Tibial nerve (tissue), 4 donors: ENCODE measurements around the gene SUFU. TPM values are rescaled to one million over a fixed set of nuclear protein-coding genes. Genes with fewer than 3 reads are reported as not detected.

Experiments used
- DNase-seq, 2 donors: peaks; one replicate each; pipeline ENCODE4 v3.0.0-alpha.2; 2019; ENCODE audit warnings: low spot score in 2 of 2
- H3K27ac ChIP-seq, 4 donors: fragments of 200-600 bp; sonication (generic) in 3 of 4; one replicate each; pipeline ENCODE4 v1.5.1; 2017 to 2019; ENCODE audit warnings: mild to moderate bottlenecking in 1 of 4
- H3K27me3 ChIP-seq, 2 donors: fragments of 200-600 bp; sonication (generic) in 1 of 2; one replicate each; pipeline versions ENCODE4 v1.5.1 to v1.6.0; 2017 to 2019
- H3K36me3 ChIP-seq, 3 donors: fragments of 200-600 bp; sonication (generic); one replicate each; pipeline ENCODE4 v1.5.1; 2018 to 2019
- H3K4me1 ChIP-seq, 4 donors: fragments of 200-600 bp; sonication (generic) in 3 of 4; one replicate each; pipeline ENCODE4 v1.5.1; 2017 to 2019
- H3K4me3 ChIP-seq, 4 donors: fragments of 200-600 bp; sonication (generic) in 3 of 4; one replicate each; pipeline ENCODE4 v1.5.1; 2017 to 2019; ENCODE audit warnings: mild to moderate bottlenecking in 1 of 4, moderate library complexity in 1 of 4
- H3K9me3 ChIP-seq, 4 donors: fragments of 200-600 bp; sonication (generic) in 3 of 4; one replicate each; pipeline ENCODE4 v1.5.1; 2017 to 2019
- CTCF ChIP-seq, 5 experiments: fragments of 200-600 bp in 3 of 5; fragments of 450-650 bp in 2 of 5; sonication (generic) in 3 of 5; IDR thresholded peaks; one replicate each; pipeline ENCODE4 v1.5.1; 2016 to 2019; ENCODE audit warnings: antibody characterized with exemption in 5 of 5, mild to moderate bottlenecking in 3 of 5, moderate library complexity in 2 of 5
- EP300 ChIP-seq, 2 donors: sonication (generic); formaldehyde crosslinking; IDR thresholded peaks; one replicate each; pipeline ENCODE4 v1.6.1; 2017; ENCODE audit warnings: antibody characterized with exemption in 2 of 2, mild to moderate bottlenecking in 1 of 2
- POLR2A ChIP-seq, 2 donors: fragments of 450-650 bp; IDR thresholded peaks; one replicate each; pipeline ENCODE4 v1.6.1; 2017; ENCODE audit warnings: antibody characterized with exemption in 2 of 2, mild to moderate bottlenecking in 2 of 2, moderate library complexity in 2 of 2
- WGBS, 2 donors: methylation state at CpG; one replicate each; pipeline ENCODE4 v1.1.5; 2018; 5-methylcytosine and 5-hydroxymethylcytosine counted together
- total RNA-seq, 4 donors: library from RNA; depleted of rRNA; stranded (reverse); fragments of >200 nt; gene quantifications; one replicate each; pipeline ENCODE4 v1.1.0, GENCODE V29; 2016

SUFU gene
- total RNA-seq, 4 donors from 2014 or later = 9.8 to 17.1 (median 14.2) TPM

- peak; percentile 88 to 94 for DNase-seq
- Histone ChIP-seq H3K36me3 (no peaks in the 10 kb centered on the region), H3K4me1 (peaks cover 0 to 70% (median 26%) of the 10 kb centered on the region in 4 donors), H3K27ac (peak within 1 kb of the TSS; percentile 85 to 95 (median 91)), H3K4me3 (peak within 1 kb of the TSS; percentile 73 to 100 (median 80)), H3K27me3 (no peaks in the 10 kb centered on the region), H3K9me3 (no peaks in the 10 kb centered on the region)
- TF ChIP-seq POLR2A (IDR thresholded peaks at IDR 0.05) (peak; percentile 69 to 79), CTCF (IDR thresholded peaks at IDR 0.05) (peak in 2 of 5 experiments; percentile 7 to 19), EP300 (IDR thresholded peaks at IDR 0.05) (peak in 1 of 2 donors; percentile 89)
- WGBS, 2 donors = 0% methylated on average over 42 of the region's 42 CpGs
These were observed 1.2 kb upstream of the SUFU start, which contains the start of gene ACTR1A for GRCh38 chr10:102502337-102503151. Gene ACTR1A (minus strand): TSS chr10:102502712. CDS start chr10:102502647, 65 bp downstream.

GRCh38 chr10:102504179-102504975 lies 605 bp downstream of the SUFU start:
- Histone ChIP-seq H3K27ac (peak overlapping the region; percentile 76 to 95 (median 88)), H3K4me3 (peak overlapping the region; percentile 94 to 100 (median 98)), H3K9me3 (no peaks in the 10 kb centered on the region), H3K36me3 (peaks cover 0 to 9% (median 0%) of the 10 kb centered on the region in 3 donors), H3K27me3 (no peaks in the 10 kb centered on the region), H3K4me1 (peaks cover 0 to 74% (median 34%) of the 10 kb centered on the region in 4 donors)
- WGBS, 2 donors = 1 to 2% methylated on average over 38 to 45 of the region's 47 CpGs
- peak in 1 of 2 donors; percentile 8 for DNase-seq
- no peak for TF ChIP-seq CTCF (IDR thresholded peaks at IDR 0.05)
- TF ChIP-seq POLR2A (IDR thresholded peaks at IDR 0.05) = no peak
- no peak for TF ChIP-seq EP300 (IDR thresholded peaks at IDR 0.05)

- no peaks in the 10 kb centered on the region for H3K27me3 ChIP-seq
- DNase-seq = no peak
- H3K4me3 ChIP-seq = peak overlapping the region; percentile 94 to 100 (median 98)
- peaks cover 0 to 15% (median 0%) of the 10 kb centered on the region in 3 donors for H3K36me3 ChIP-seq
- H3K27ac ChIP-seq = peak overlapping the region; percentile 76 to 95 (median 88)
- TF ChIP-seq EP300 (IDR thresholded peaks at IDR 0.05) = peak in 1 of 2 donors; percentile 15
- no peak for TF ChIP-seq CTCF (IDR thresholded peaks at IDR 0.05)
- 3 to 4% methylated on average over 5 of the region's 5 CpGs for WGBS, 2 donors
- peaks cover 0 to 69% (median 34%) of the 10 kb centered on the region in 4 donors for H3K4me1 ChIP-seq
- no peaks in the 10 kb centered on the region for H3K9me3 ChIP-seq
These were observed 1.2 kb downstream of the SUFU start for GRCh38 chr10:102504976-102505300.

DNA sequence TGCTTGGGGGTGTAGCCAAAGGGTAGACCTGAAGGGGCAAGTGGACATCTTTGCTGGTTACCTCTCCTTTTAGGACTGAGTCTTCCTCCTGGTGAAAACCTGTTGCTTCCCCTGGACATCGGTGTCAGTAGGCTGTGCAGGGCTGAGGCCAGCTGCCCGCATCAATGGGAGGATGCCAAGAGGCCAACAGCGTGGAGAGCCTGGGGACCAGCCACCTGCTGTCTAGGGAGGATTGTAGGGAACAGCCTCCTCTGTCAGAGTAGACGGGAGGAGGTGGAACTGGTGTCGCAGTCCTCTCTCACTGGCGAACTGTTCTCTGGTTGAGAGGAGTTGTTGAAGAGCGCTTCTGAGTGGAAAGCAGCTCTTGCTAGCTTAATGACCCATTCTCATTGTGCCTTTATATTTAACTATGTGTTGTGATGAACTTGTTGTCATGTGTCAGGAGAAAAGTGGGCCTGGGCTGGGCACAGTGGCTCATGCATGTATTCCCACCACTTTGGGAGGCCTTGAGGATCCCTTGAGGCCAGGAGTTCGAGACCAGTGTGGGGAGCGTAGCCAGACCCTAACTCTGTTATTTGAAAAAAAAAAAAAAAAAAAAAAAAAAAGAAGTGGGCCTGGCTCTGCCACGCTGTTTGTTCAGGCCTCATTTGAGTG lies 1.8 kb downstream of the SUFU start:
- no peak for TF ChIP-seq POLR2A (IDR thresholded peaks at IDR 0.05)
- TF ChIP-seq EP300 (IDR thresholded peaks at IDR 0.05) = no peak
- no peak for TF ChIP-seq CTCF (IDR thresholded peaks at IDR 0.05)
- H3K4me1 ChIP-seq = peaks cover 0 to 65% (median 34%) of the 10 kb centered on the region in 4 donors
- no peaks in the 10 kb centered on the region for H3K9me3 ChIP-seq
- peaks cover 0 to 22% (median 0%) of the 10 kb centered on the region in 3 donors for H3K36me3 ChIP-seq
- DNase-seq = no peak
- 40 to 44% methylated on average over 10 of the region's 10 CpGs for WGBS, 2 donors
- no peaks in the 10 kb centered on the region for H3K27me3 ChIP-seq
- peak overlapping the region in 1 of 4 donors; percentile 95 for H3K27ac ChIP-seq
- peak overlapping the region in 1 of 4 donors; percentile 100 for H3K4me3 ChIP-seq
